ENCODE data around the gene SSBP3.

GRCh38 chr1:54381524-54381923 is 24.7 kb downstream of the SSBP3 start:
- TF ChIP-seq POLR2A (IDR thresholded peaks at IDR 0.05) (no peak), CTCF (IDR thresholded peaks at IDR 0.05) (no peak)

All from thyroid gland (tissue), 4 donors.